GM12872 (cell line): ENCODE results near the gene BPIFB1.

ENCODE experiments used
- TF ChIP-seq, protein P1 (sequence below): IDR thresholded peaks from 3 replicates; pipeline ENCODE4 v1.5.1; 2011; ENCODE audit warnings: low read depth, mild to moderate bottlenecking, low read length, moderate library complexity; ENCODE audit not compliant: insufficient read depth

BPIFB1 gene

DNA sequence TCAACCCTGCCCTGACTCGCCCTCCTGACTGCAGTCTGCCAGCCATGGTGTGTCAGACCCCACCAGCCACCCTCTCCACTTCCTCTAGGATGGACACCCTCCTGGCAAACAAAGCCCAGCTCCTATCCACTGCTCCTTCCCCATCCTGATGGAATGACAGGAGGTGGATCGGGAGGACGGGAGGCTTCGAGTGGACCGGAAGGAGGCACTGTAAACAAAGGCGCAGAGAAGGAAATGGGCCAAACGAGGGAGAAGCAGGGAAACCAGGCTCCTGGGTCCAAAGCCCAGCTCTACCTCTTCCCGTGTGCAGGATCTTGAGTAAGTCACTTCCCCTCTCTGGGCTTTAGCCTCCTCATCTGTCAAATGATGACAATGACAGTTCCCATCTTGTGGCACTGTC, 40.2 kb downstream of the BPIFB1 start:
- TF ChIP-seq, protein P1, sequence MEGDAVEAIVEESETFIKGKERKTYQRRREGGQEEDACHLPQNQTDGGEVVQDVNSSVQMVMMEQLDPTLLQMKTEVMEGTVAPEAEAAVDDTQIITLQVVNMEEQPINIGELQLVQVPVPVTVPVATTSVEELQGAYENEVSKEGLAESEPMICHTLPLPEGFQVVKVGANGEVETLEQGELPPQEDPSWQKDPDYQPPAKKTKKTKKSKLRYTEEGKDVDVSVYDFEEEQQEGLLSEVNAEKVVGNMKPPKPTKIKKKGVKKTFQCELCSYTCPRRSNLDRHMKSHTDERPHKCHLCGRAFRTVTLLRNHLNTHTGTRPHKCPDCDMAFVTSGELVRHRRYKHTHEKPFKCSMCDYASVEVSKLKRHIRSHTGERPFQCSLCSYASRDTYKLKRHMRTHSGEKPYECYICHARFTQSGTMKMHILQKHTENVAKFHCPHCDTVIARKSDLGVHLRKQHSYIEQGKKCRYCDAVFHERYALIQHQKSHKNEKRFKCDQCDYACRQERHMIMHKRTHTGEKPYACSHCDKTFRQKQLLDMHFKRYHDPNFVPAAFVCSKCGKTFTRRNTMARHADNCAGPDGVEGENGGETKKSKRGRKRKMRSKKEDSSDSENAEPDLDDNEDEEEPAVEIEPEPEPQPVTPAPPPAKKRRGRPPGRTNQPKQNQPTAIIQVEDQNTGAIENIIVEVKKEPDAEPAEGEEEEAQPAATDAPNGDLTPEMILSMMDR: no peak

DNA sequence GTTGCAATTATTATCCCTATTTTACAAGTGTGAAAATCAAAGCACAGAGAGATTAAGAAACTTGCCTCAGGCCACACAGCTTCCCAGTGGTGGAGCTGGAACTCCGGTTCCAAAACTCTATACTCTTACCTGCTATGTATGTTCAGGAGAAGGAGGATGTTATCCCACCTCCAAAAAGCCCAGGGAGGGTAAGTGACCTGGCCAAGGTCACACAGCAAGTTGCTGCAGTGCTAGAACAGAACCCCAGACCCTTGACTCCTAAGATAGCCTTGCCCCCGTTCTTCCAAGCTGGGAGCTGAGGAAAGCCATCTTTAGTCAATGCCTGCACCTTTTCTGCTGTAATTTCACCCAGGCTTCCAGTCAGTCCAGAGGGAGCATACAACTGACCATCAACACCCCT, 42.3 kb downstream of the BPIFB1 start:
- TF ChIP-seq, protein P1: no peak

DNA sequence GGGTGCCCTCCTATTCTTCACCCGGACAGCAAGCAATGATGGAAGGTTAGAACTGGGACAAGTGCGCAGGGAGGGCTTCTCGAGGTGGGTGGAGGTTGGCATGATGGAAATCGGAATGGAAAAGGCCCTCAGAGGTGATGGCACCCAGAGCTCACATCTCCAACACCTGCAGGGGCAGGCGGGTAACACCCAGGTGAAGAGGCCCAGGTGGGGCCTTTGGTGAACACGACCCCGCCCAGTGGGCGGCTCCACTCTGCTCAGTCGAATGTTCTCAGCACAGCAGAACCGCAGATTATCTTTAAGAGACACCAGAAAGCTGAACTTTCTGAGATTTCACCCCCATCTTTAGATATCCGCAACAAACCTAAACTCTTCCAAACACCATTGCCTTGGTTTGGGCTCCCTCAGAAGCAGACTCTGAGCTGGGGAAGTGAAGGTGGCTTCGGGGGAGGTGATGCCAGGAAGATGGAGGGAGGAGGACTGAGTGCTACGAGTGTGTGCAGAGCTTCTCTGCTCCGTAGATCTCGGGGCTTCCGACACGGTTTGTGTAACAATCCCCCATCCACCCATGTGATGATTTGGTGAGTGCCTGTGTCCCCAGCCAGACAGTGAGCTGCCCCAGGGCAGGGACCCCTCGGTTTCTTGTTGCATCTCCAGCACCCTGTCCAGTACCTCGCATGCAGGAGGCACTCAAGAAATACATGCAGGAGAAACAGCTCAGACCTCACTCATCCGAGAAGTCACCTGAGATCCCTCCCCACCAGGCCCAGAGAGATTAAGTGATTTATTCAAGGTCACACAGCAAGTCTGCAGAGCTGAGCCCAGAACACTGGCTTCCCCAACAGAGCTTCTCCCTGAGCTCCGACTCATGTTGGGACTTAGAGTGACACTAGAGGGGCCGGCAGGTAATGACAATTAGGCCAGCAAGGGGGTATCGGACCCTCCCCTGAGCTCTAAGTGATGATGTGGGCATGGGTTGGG, 45.4 kb downstream of the BPIFB1 start:
- TF ChIP-seq, protein P1: no peak

DNA sequence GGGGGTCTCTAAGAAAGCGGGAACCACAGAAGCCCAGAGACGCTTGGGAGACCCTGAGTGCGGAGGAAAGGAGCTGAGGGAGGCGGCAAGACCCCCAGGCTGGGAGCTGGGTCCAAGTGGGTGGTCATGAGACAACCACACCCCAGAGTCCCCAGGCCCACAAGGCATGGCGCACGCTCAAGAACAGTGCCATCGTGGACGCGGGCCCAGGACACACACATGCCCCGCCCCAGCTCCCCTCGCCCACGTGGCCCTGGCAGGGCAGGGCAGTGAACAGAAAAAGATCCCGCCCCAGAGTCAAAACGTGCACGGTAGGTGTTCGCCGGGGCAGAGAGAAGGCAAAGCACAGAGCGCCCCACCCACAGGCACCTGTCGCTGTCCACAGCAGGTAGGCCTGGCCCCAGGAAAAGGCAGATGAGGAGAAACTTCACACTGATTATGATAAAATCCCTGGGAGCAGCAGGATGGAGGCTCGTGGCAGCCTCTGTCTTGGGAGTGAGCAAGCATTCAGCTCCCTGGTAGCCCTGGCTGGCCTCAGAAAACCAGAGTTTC, 50.0 kb downstream of the BPIFB1 start:
- TF ChIP-seq, protein P1: no peak

DNA sequence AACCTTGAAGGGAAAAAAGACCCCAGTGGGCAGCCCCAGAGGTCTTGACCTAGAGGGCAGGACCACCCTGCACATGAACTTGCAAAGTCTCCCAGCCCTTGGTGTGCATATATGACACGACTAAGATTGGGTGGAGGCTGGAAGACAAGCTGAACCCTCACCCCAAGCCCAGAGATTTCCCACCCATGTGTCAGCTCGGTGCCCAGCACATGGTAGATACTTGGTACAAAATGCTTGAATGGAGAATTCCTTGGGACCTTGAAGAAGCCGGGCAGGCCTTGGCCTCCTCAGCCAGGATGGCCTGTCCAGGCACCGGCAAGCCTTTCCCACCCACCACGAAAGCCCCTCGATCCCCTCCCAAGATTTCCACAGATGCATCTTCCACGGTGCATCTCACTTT, 50.6 kb downstream of the BPIFB1 start:
- TF ChIP-seq, protein P1: no peak

DNA sequence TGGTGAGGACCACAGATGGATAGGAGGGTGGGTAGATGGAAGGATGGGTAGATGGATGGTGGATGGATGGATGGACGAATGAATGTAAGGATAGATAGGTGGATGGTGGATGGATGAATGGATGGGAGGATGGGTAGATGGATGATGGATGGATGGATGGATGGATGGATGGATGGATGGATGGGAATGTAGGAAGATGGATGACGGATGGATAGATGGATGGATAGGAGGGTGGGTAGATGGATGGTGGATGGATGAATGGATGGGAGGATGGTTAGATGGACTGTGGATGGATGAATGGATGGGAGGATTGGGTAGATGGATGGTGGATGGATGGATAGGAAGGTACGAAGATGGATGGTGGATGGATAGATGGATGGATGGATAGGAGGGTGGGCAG, 51.1 kb downstream of the BPIFB1 start:
- TF ChIP-seq, protein P1: no peak

DNA sequence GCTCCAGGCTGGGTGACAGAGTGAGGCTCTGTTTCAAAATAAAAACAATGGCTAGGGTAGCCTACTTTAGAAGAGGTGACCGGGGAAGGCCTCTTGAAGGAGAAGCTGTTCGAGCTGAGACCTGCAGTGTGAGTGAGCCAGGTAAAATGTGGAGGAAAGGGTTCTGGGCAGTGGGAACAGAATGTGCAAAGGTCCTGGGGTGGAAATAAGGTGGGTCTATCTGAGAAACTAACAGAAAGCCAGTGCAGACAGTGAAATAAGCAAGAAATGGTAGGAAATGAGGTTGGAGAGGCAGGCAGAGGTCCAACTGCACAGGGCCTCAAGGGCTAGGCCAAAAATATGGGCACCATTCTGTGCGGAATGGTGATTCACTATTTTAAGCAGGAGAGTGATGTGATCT, 53.4 kb downstream of the BPIFB1 start:
- TF ChIP-seq, protein P1: no peak
